VCaP (cell line): ENCODE data around the gene PLPPR3.
A peak's percentile ranks its signal among the peaks of the same experiment; 100 is the strongest.
"Not testable (repeated sequence)": the region's sequence is repeated elsewhere in the genome, so short reads cannot be mapped to it uniquely, and the experiment has no call there.

Source experiments
- H3K27ac ChIP-seq: fragments of 450-650 bp; 2 replicates; pipeline ENCODE4 v1.5.1; 2017
- CTCF ChIP-seq: fragments of 450-650 bp; conservative IDR thresholded peaks from 2 replicates; pipeline ENCODE4 v1.5.1; 2017; ENCODE audit warnings: mild to moderate bottlenecking, moderate library complexity

The PLPPR3 gene

GRCh38 chr19:843836-844545 lies 22.2 kb upstream of the PLPPR3 start:
- TF ChIP-seq CTCF, result no peak
- H3K27ac ChIP-seq, result no peak overlapping the region

- TF ChIP-seq CTCF, result peak; percentile 39; the same call in 1 of the 2 replicates
- no peak overlapping the region for H3K27ac ChIP-seq
Measured at GRCh38 chr19:843180-843835, 21.6 kb upstream of the PLPPR3 start.

- not testable (repeated sequence) for H3K27ac ChIP-seq
Measured at GRCh38 chr19:842802-843179, 21.0 kb upstream of the PLPPR3 start.

GRCh38 chr19:840519-841206 lies 18.9 kb upstream of the PLPPR3 start, which contains the start of gene PRTN3:
PRTN3 (plus strand) TSS chr19:840999; CDS start chr19:841009, 10 bp downstream.
- H3K27ac ChIP-seq, result no peak within 1 kb of the TSS
- no peak for TF ChIP-seq CTCF

DNA sequence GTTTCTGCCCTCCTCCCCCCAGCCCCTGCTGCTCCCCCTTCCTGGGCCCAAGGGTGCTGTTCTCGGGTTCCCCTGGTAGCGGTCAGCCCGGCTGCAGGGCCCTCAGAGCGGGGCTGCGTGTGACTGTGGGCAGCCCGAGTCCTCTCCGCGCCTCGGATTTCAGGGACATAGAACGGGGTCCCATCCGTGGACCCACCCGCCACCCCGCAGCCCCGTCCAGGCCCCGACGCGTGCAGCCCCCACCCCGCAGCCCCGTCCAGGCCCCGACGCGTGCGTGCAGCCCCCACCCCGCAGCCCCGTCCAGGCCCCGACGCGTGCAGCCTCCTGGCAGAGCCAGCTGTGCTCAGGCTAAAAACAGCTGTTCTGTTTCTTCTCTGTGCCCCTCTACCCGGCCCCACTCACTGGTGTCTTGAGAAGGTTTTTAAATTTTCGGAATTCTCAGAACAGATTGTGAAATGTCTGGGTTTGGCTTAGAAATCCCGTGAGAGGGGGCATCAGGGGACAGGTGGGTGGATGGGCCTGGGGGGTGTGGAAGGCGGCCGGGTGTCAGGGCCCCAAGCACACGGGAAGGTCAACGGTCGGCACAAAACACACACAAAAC lies 13.6 kb upstream of the PLPPR3 start:
- H3K27ac ChIP-seq, result no peak overlapping the region
- no peak for TF ChIP-seq CTCF

GRCh38 chr19:834216-834615 lies 12.5 kb upstream of the PLPPR3 start:
- no peak for TF ChIP-seq CTCF
- H3K27ac ChIP-seq, result no peak overlapping the region

GRCh38 chr19:831407-832369 lies 9.9 kb upstream of the PLPPR3 start:
- H3K27ac ChIP-seq, result no peak overlapping the region
- TF ChIP-seq CTCF, result no peak
